GM12878 (cell line): Measurements from ENCODE around the gene RAI14. TPM values are rescaled to one million over a fixed set of nuclear protein-coding genes. Genes with fewer than 3 reads are reported as not detected.

Experiments used
- ATAC-seq: fragments of 200-7000 bp; cut with Tn5 transposase; 3 replicates; pipeline ENCODE4 v1.9.1; 2020; ENCODE audit warnings: mild to moderate bottlenecking, moderate library complexity
- BruUV-seq: library from RNA; stranded (reverse); fragments of 400-500 nt; replicated peaks from 2 replicates; lab custom pipeline; 2021; lab: Mats Ljungman, UMichigan
- CTCF ChIA-PET: fragments of 300-600 bp; sonication (Branson Sonifier 250); formaldehyde crosslinking; extraction: SDS; loops from one replicate; lab custom pipeline; 2021; ENCODE audit warnings: inconsistent platforms; lab: Yijun Ruan, JAX
- POLR2A ChIA-PET: fragments of 350-600 bp; formaldehyde crosslinking; extraction: SDS; loops from one replicate; lab custom pipeline; 2021; ENCODE audit warnings: inconsistent platforms; lab: Charles Lee
- RAD21 ChIA-PET: fragments of 300-600 bp; sonication (Branson Sonifier 250); formaldehyde crosslinking; loops from one replicate; lab custom pipeline; 2023; ENCODE audit warnings: antibody characterized with exemption; ENCODE audit not compliant: unreplicated experiment; lab: Charles Lee
- SMC1A ChIA-PET: fragments of 300-600 bp; sonication (Branson Sonifier 250); formaldehyde crosslinking; loops from one replicate; lab custom pipeline; 2023; ENCODE audit not compliant: unreplicated experiment, uncharacterized antibody; lab: Charles Lee
- DNase-seq: peaks from one replicate; pipeline ENCODE4 v3.0.0-alpha.2; 2011; ENCODE audit warnings: low read depth, low spot score
- FAIRE-seq: peaks from 3 replicates; lab custom pipeline; 2011; peaks lifted over from hg19 to GRCh38; lab: Jason Lieb, UNC
- H2AFZ ChIP-seq: 2 replicates; pipeline ENCODE4 v1.6.0; 2011; ENCODE audit warnings: low read depth, low read length, control low read depth; ENCODE audit not compliant: control insufficient read depth
- H3K27ac ChIP-seq: 2 replicates; pipeline ENCODE4 v1.5.1; 2011; ENCODE audit warnings: control low read depth; ENCODE audit not compliant: control insufficient read depth, insufficient read depth
- H3K27me3 ChIP-seq, 2 experiments: replicated peaks in 1 of 2; 2 replicates each; pipeline versions ENCODE4 v1.6.0 to v1.6.1; 2011; ENCODE audit warnings: low read length in 1 of 2; ENCODE audit not compliant: control insufficient read depth in 2 of 2, insufficient read depth in 2 of 2
- H3K36me3 ChIP-seq, 2 experiments: 2 replicates each; pipeline ENCODE4 v1.5.1; 2011; ENCODE audit warnings: low read length in 1 of 2; ENCODE audit not compliant: control insufficient read depth in 2 of 2, insufficient read depth in 2 of 2
- H3K4me1 ChIP-seq: 2 replicates; pipeline ENCODE4 v1.6.1; 2011; ENCODE audit warnings: mild to moderate bottlenecking, low read length, moderate library complexity, mixed read lengths; ENCODE audit not compliant: control insufficient read depth, insufficient read depth
- H3K4me2 ChIP-seq: 2 replicates; pipeline ENCODE4 v1.6.0; 2011; ENCODE audit warnings: control low read depth; ENCODE audit not compliant: control insufficient read depth, insufficient read depth
- H3K4me3 ChIP-seq: fragments of 200-600 bp; sonication (generic); 2 replicates; pipeline ENCODE4 v1.5.1; 2016
- H3K79me2 ChIP-seq: 2 replicates; pipeline ENCODE4 v1.6.0; 2011; ENCODE audit warnings: low read length; ENCODE audit not compliant: control insufficient read depth, insufficient read depth
- H3K9ac ChIP-seq: 2 replicates; pipeline ENCODE4 v1.8.0; 2011; ENCODE audit warnings: low read length, control low read depth, mixed read lengths; ENCODE audit not compliant: control insufficient read depth, insufficient read depth
- H3K9me3 ChIP-seq: replicated peaks from 3 replicates; pipeline ENCODE4 v1.5.1; 2011; ENCODE audit warnings: mild to moderate bottlenecking, low read length; ENCODE audit not compliant: control insufficient read depth, insufficient read depth
- H4K20me1 ChIP-seq: 2 replicates; pipeline ENCODE4 v1.6.0; 2011; ENCODE audit not compliant: control insufficient read depth, insufficient read depth
- ASH2L ChIP-seq: fragments of 300-600, 200-600 bp; sonication (generic); IDR thresholded peaks from 2 replicates; pipeline ENCODE4 v1.6.1; 2017; ENCODE audit warnings: low read depth, mild to moderate bottlenecking, borderline replicate concordance
- BHLHE40 ChIP-seq, 2 experiments: fragments of 450-650 bp in 1 of 2; IDR thresholded peaks; 2 replicates each; pipeline ENCODE4 v1.6.1; 2011 to 2017; ENCODE audit warnings: low read depth in 2 of 2, borderline replicate concordance in 1 of 2, improper control_type of control experiment in 1 of 2, low read length in 1 of 2, mild to moderate bottlenecking in 1 of 2
- EZH2 ChIP-seq: IDR thresholded peaks from 2 replicates; pipeline ENCODE4 v1.6.1; 2012; ENCODE audit warnings: low read depth, mild to moderate bottlenecking, control low read depth, inconsistent platforms, low read length, borderline replicate concordance; ENCODE audit not compliant: control insufficient read depth
- POU2F2 ChIP-seq: IDR thresholded peaks from 3 replicates; pipeline ENCODE4 v1.6.1; 2011; ENCODE audit warnings: low read depth, mild to moderate bottlenecking, low read length, borderline replicate concordance
- RAD21 ChIP-seq: IDR thresholded peaks from 2 replicates; pipeline ENCODE4 v1.6.1; 2011; ENCODE audit warnings: mild to moderate bottlenecking, low read depth, low read length, moderate library complexity; ENCODE audit not compliant: insufficient read depth
- SIX5 ChIP-seq: IDR thresholded peaks from 2 replicates; pipeline ENCODE4 v1.6.1; 2011; ENCODE audit warnings: mild to moderate bottlenecking, low read depth, low read length, moderate library complexity; ENCODE audit not compliant: severe bottlenecking
- TCF7 ChIP-seq: IDR thresholded peaks from 2 replicates; pipeline ENCODE4 v1.6.1; 2014; ENCODE audit warnings: antibody characterized with exemption, borderline replicate concordance
- WGBS: methylation state at CpG from one replicate; pipeline ENCODE4 v1.1.6; 2016; ENCODE audit warnings: low lambda C conversion rate; ENCODE audit not compliant: insufficient replicate concordance, insufficient coverage; ENCODE audit errors: missing lambda C conversion rate; 5-methylcytosine and 5-hydroxymethylcytosine counted together
- in situ Hi-C: fragments of 300-500 bp; cut with MboI; formaldehyde crosslinking; loops from 9 replicates; pipeline ENCODE4 v1.14.3; 2018; ENCODE audit warnings: mixed read lengths
- intact Hi-C: fragments of 100-400 bp; cut with micrococcal nuclease; formaldehyde crosslinking; loops from one replicate; pipeline ENCODE4 v1.14.2; 2022; ENCODE audit not compliant: unreplicated experiment
- polyA plus RNA-seq, 11 experiments: library from polyadenylated mRNA; depleted of rRNA in 4 of 11; unstranded in 6 of 11; stranded (reverse) in 5 of 11; fragments of >200 nt; fragmentation: Nextera tagmentation in 4 of 11; fragmentation: Illumina TruSeq in 1 of 11; extraction: Ambion mirVana in 4 of 11; extraction: Trizol in 1 of 11; gene quantifications; 1 replicate in 1 of 11; 2 replicates in 10 of 11; pipeline versions ENCODE4 v1.2.1 to v1.2.3, GENCODE V29; 2011 to 2016; ENCODE audit warnings: inconsistent platforms in 2 of 11, missing spikeins in 2 of 11, low read depth in 1 of 11
- total RNA-seq, 4 experiments: library from RNA; depleted of rRNA in 3 of 4; stranded (reverse); fragments of >200 nt in 3 of 4; fragmentation: Illumina TruSeq in 1 of 4; extraction: Trizol in 1 of 4; gene quantifications; 2 replicates each; pipeline versions ENCODE4 v1.2.1 to v1.2.3, GENCODE V29; 2013 to 2021
- TF ChIP-seq, protein P1 (sequence below): IDR thresholded peaks from 2 replicates; pipeline ENCODE4 v1.6.1; 2012; ENCODE audit warnings: improper control_type of control experiment, low read depth, low read length; ENCODE audit not compliant: insufficient replicate concordance
- TF ChIP-seq, protein P2 (sequence below): fragments of 450-650 bp; IDR thresholded peaks from 2 replicates; pipeline ENCODE4 v1.6.1; 2017; ENCODE audit warnings: borderline replicate concordance

Gene RAI14
- total and polyA plus RNA-seq, 10 of the 15 experiments (the other 5 are each of a cell fraction or from before 2014, with no cell fraction given), result 0.18 to 4.6 (median 1.9) TPM

DNA sequence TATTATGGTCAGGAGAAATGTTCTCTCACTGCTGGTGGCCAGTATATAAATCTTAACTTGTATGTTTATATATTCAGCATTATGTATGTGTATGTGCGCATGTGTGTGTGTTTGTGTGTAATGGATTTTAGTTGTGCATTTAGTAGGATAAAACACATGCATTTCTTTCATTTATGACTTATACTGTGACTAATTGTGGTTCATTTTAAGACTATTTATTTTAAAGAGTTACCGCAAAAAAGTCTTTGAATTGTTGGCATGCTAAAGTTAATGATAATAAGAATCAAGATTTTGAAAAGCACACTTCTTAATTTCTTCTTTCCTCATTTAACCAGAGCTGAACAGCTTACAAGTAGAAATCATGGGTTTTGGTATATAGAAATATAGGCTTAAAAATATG is 60.9 kb downstream of the RAI14 start:
- SMC1A ChIA-PET, result interaction anchor here (1.0 kb wide), 1 partner anchor 232 kb away, joined by 3 read pairs; no protein-coding TSS in a partner anchor
- ATAC-seq, result no peak
- no peak overlapping the region for H3K9ac ChIP-seq
- CTCF ChIA-PET, result no interaction called here
- POLR2A ChIA-PET, result no interaction called here
- no peaks in the 10 kb centered on the region for H3K4me1 ChIP-seq
- H3K4me2 ChIP-seq, result no peak overlapping the region
- no peaks in the 10 kb centered on the region for H3K9me3 ChIP-seq
- intact Hi-C loops (no loop called here), in situ Hi-C loops (no loop called here)
- H3K27me3 ChIP-seq, result no peaks in the 10 kb centered on the region; a peak in 1 of 4 replicates
- H3K36me3 ChIP-seq, result no peaks in the 10 kb centered on the region
- no peak for DNase-seq
- 98% methylated on average over 2 of the region's 2 CpGs for WGBS
- no TSS peak for BruUV-seq
- TF ChIP-seq ASH2L (no peak), POU2F2 (no peak), RAD21 (no peak), TCF7 (no peak), EZH2 (no peak), BHLHE40 (IDR thresholded peaks at IDR 0.05; ENCODE audit: borderline replicate concordance in 1 of 2, low read depth in 2 of 2, low read length in 1 of 2) (no peak), SIX5 (no peak)
- TF ChIP-seq, protein P1, sequence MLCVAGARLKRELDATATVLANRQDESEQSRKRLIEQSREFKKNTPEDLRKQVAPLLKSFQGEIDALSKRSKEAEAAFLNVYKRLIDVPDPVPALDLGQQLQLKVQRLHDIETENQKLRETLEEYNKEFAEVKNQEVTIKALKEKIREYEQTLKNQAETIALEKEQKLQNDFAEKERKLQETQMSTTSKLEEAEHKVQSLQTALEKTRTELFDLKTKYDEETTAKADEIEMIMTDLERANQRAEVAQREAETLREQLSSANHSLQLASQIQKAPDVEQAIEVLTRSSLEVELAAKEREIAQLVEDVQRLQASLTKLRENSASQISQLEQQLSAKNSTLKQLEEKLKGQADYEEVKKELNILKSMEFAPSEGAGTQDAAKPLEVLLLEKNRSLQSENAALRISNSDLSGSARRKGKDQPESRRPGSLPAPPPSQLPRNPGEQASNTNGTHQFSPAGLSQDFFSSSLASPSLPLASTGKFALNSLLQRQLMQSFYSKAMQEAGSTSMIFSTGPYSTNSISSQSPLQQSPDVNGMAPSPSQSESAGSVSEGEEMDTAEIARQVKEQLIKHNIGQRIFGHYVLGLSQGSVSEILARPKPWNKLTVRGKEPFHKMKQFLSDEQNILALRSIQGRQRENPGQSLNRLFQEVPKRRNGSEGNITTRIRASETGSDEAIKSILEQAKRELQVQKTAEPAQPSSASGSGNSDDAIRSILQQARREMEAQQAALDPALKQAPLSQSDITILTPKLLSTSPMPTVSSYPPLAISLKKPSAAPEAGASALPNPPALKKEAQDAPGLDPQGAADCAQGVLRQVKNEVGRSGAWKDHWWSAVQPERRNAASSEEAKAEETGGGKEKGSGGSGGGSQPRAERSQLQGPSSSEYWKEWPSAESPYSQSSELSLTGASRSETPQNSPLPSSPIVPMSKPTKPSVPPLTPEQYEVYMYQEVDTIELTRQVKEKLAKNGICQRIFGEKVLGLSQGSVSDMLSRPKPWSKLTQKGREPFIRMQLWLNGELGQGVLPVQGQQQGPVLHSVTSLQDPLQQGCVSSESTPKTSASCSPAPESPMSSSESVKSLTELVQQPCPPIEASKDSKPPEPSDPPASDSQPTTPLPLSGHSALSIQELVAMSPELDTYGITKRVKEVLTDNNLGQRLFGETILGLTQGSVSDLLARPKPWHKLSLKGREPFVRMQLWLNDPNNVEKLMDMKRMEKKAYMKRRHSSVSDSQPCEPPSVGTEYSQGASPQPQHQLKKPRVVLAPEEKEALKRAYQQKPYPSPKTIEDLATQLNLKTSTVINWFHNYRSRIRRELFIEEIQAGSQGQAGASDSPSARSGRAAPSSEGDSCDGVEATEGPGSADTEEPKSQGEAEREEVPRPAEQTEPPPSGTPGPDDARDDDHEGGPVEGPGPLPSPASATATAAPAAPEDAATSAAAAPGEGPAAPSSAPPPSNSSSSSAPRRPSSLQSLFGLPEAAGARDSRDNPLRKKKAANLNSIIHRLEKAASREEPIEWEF, result no peak
- TF ChIP-seq, protein P2, sequence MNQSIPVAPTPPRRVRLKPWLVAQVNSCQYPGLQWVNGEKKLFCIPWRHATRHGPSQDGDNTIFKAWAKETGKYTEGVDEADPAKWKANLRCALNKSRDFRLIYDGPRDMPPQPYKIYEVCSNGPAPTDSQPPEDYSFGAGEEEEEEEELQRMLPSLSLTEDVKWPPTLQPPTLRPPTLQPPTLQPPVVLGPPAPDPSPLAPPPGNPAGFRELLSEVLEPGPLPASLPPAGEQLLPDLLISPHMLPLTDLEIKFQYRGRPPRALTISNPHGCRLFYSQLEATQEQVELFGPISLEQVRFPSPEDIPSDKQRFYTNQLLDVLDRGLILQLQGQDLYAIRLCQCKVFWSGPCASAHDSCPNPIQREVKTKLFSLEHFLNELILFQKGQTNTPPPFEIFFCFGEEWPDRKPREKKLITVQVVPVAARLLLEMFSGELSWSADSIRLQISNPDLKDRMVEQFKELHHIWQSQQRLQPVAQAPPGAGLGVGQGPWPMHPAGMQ, result no peak
- TF ChIP-seq, all 136 proteins: peak for 0
- Histone ChIP-seq H3K4me3 (no peak overlapping the region), H2AFZ (no peak overlapping the region), H4K20me1 (no peaks in the 10 kb centered on the region), H3K27ac (no peak overlapping the region), H3K79me2 (no peaks in the 10 kb centered on the region)
- no peak for FAIRE-seq
- RAD21 ChIA-PET, result no interaction called here
